HepG2 (cell line): ENCODE measurements around the gene CHCHD3. TPM values are rescaled to one million over a fixed set of nuclear protein-coding genes. Genes with fewer than 3 reads are reported as not detected.

Experiments
- ATAC-seq: fragments of 200-7000 bp; cut with Tn5 transposase; 3 replicates; pipeline ENCODE4 v1.9.1; 2020; ENCODE audit warnings: mild to moderate bottlenecking, moderate library complexity
- BruUV-seq: library from RNA; stranded (reverse); fragments of 400-500 nt; replicated peaks from 2 replicates; lab custom pipeline; 2021; lab: Mats Ljungman, UMichigan
- CTCF ChIA-PET: fragments of 300-600 bp; formaldehyde crosslinking; extraction: SDS; loops from one replicate; lab custom pipeline; 2021; ENCODE audit warnings: low total read pairs, inconsistent platforms, low intra/inter-chr PET ratio; lab: Yijun Ruan, JAX
- POLR2A ChIA-PET: fragments of 350-600 bp; sonication (Branson Sonifier 250); formaldehyde crosslinking; loops from one replicate; lab custom pipeline; 2020; ENCODE audit warnings: antibody characterized with exemption, inconsistent platforms; lab: Yijun Ruan, JAX
- DNase-seq: peaks from one replicate; pipeline ENCODE4 v3.0.0-alpha.2; 2015; ENCODE audit warnings: low spot score
- FAIRE-seq: peaks from 3 replicates; lab custom pipeline; 2011; peaks lifted over from hg19 to GRCh38; lab: Jason Lieb, UNC
- H2AFZ ChIP-seq: one replicate; pipeline ENCODE4 v1.6.1; 2011; ENCODE audit warnings: low read length, inconsistent platforms
- H3K27ac ChIP-seq: fragments of 300-600 bp; 3 replicates; pipeline ENCODE4 v1.8.0; 2011; ENCODE audit warnings: mixed run types, mild to moderate bottlenecking, mixed read lengths, low read length, inconsistent platforms; ENCODE audit not compliant: insufficient read depth; ENCODE audit errors: extremely low read length
- H3K27me3 ChIP-seq, 2 experiments: fragments of 200-600 bp in 1 of 2; 2 replicates in 1 of 2; 3 replicates in 1 of 2; pipeline versions ENCODE4 v1.6.0 to v1.8.0; 2011; ENCODE audit warnings: low read length in 2 of 2, mild to moderate bottlenecking in 2 of 2, moderate library complexity in 2 of 2, inconsistent platforms in 1 of 2; ENCODE audit not compliant: insufficient read depth in 2 of 2, control insufficient read depth in 1 of 2
- H3K36me3 ChIP-seq, 2 experiments: fragments of 200-600 bp in 1 of 2; replicated peaks in 1 of 2; 2 replicates in 1 of 2; 3 replicates in 1 of 2; pipeline versions ENCODE4 v1.5.1 to v1.8.0; 2011; ENCODE audit warnings: low read length in 2 of 2, inconsistent platforms in 1 of 2; ENCODE audit not compliant: insufficient read depth in 2 of 2, control insufficient read depth in 1 of 2
- H3K4me1 ChIP-seq: 2 replicates; pipeline ENCODE4 v1.5.1; 2012; ENCODE audit warnings: low read length, inconsistent platforms; ENCODE audit not compliant: insufficient read depth
- H3K4me2 ChIP-seq: 2 replicates; pipeline ENCODE4 v1.6.0; 2011; ENCODE audit warnings: low read depth, low read length, inconsistent platforms
- H3K4me3 ChIP-seq, 3 experiments: fragments of 200-600 bp in 1 of 3; sonication (generic), shearing (Covaris generic) in 1 of 3; replicated peaks in 1 of 3; 2 replicates each; pipeline ENCODE4 v1.5.1; 2011 to 2016; ENCODE audit warnings: low read length in 3 of 3, inconsistent platforms in 2 of 3, low read depth in 2 of 3, mild to moderate bottlenecking in 2 of 3, control low read depth in 1 of 3, mixed read lengths in 1 of 3; ENCODE audit not compliant: insufficient read depth in 1 of 3
- H3K79me2 ChIP-seq: one replicate; pipeline ENCODE4 v1.6.1; 2011; ENCODE audit warnings: low read length, inconsistent platforms; ENCODE audit not compliant: insufficient read depth
- H3K9ac ChIP-seq: 2 replicates; pipeline ENCODE4 v1.6.0; 2011; ENCODE audit warnings: mild to moderate bottlenecking, low read depth, low read length, inconsistent platforms; ENCODE audit not compliant: insufficient read depth
- H3K9me3 ChIP-seq: 2 replicates; pipeline ENCODE4 v1.5.1; 2012; ENCODE audit warnings: mild to moderate bottlenecking, low read length
- H4K20me1 ChIP-seq: 2 replicates; pipeline ENCODE4 v1.6.0; 2011; ENCODE audit warnings: inconsistent platforms, mild to moderate bottlenecking, low read length, moderate library complexity; ENCODE audit not compliant: insufficient read depth
- CBX5 ChIP-seq: sonication (generic); formaldehyde crosslinking; IDR thresholded peaks from 2 replicates; pipeline ENCODE4 v1.4.0; 2020; ENCODE audit warnings: missing genetic modification reagents, borderline replicate concordance
- EP300 ChIP-seq, 3 experiments: sonication (generic) in 1 of 3; formaldehyde crosslinking in 1 of 3; IDR thresholded peaks; 2 replicates each; pipeline versions ENCODE4 v1.5.1 to v1.6.1; 2011 to 2020; ENCODE audit warnings: low read depth in 2 of 3, low read length in 2 of 3, borderline replicate concordance in 1 of 3, improper control_type of control experiment in 1 of 3, mild to moderate bottlenecking in 1 of 3, missing genetic modification reagents in 1 of 3, moderate library complexity in 1 of 3
- GATAD1 ChIP-seq: IDR thresholded peaks from 2 replicates; pipeline ENCODE4 v1.6.1; 2016; ENCODE audit warnings: missing genetic modification reagents, missing compliant biosample characterization
- POGZ ChIP-seq: sonication (generic); formaldehyde crosslinking; IDR thresholded peaks from 2 replicates; pipeline ENCODE4 v1.4.0; 2020; ENCODE audit warnings: mild to moderate bottlenecking, missing genetic modification reagents
- SP2 ChIP-seq: sonication (generic); formaldehyde crosslinking; IDR thresholded peaks from 2 replicates; pipeline ENCODE4 v1.5.1; 2020; ENCODE audit warnings: mild to moderate bottlenecking, missing genetic modification reagents
- ZBTB42 ChIP-seq: sonication (generic); formaldehyde crosslinking; IDR thresholded peaks from 2 replicates; pipeline ENCODE4 v1.5.0; 2020; ENCODE audit warnings: mild to moderate bottlenecking, missing genetic modification reagents
- ZFP82 ChIP-seq: sonication (generic); formaldehyde crosslinking; IDR thresholded peaks from 2 replicates; pipeline ENCODE4 v1.5.1; 2020; ENCODE audit warnings: mild to moderate bottlenecking, missing genetic modification reagents, borderline replicate concordance
- ZNF20 ChIP-seq: sonication (generic); formaldehyde crosslinking; IDR thresholded peaks from 2 replicates; pipeline ENCODE4 v1.4.0; 2020; ENCODE audit warnings: mild to moderate bottlenecking, moderate library complexity, missing genetic modification reagents
- ZNF235 ChIP-seq: sonication (generic); formaldehyde crosslinking; IDR thresholded peaks from 2 replicates; pipeline ENCODE4 v1.8.1; 2023; ENCODE audit warnings: mild to moderate bottlenecking, missing genetic modification reagents, borderline replicate concordance
- WGBS: methylation state at CpG from one replicate; pipeline ENCODE4 v1.1.6; 2017; ENCODE audit warnings: low lambda C conversion rate; 5-methylcytosine and 5-hydroxymethylcytosine counted together
- in situ Hi-C: cut with HindIII; loops from 2 replicates; pipeline ENCODE4 v1.10.0; 2017; ENCODE audit warnings: low pct_unique_long_range_greater_than_20kb; ENCODE audit not compliant: extremely low pct_ligation_motif_present
- intact Hi-C: fragments of 100-400 bp; cut with micrococcal nuclease; formaldehyde crosslinking; loops from one replicate; pipeline ENCODE4 v1.10.0; 2022; ENCODE audit not compliant: unreplicated experiment
- polyA plus RNA-seq, 8 experiments: library from polyadenylated mRNA; depleted of rRNA in 3 of 8; stranded (reverse) in 7 of 8; unstranded in 1 of 8; fragments of >200 nt; fragmentation: Illumina TruSeq in 4 of 8; extraction: Trizol in 4 of 8; gene quantifications; 2 replicates each; pipeline versions ENCODE4 v1.2.1 to v1.2.3, GENCODE V29; 2011 to 2016; ENCODE audit warnings: low read depth in 4 of 8, missing spikeins in 1 of 8, mixed read lengths in 1 of 8; ENCODE audit not compliant: insufficient read depth in 1 of 8
- total RNA-seq, 5 experiments: library from RNA; depleted of rRNA; stranded (reverse); fragments of >200 nt; fragmentation: Illumina TruSeq; extraction: Trizol; gene quantifications; 2 replicates each; pipeline ENCODE4 v1.2.3, GENCODE V29; 2016; ENCODE audit warnings: low read depth in 1 of 5
- TF ChIP-seq, protein P1 (sequence below): sonication (generic); formaldehyde crosslinking; IDR thresholded peaks from 2 replicates; pipeline ENCODE4 v1.8.0; 2022; ENCODE audit warnings: low read depth, missing genetic modification reagents
- TF ChIP-seq, protein P2 (sequence below): sonication (generic); formaldehyde crosslinking; IDR thresholded peaks from 2 replicates; pipeline ENCODE4 v1.4.0; 2020; ENCODE audit warnings: mild to moderate bottlenecking, missing genetic modification reagents
- TF ChIP-seq, protein P3 (sequence below): fragments of 450-650 bp; IDR thresholded peaks from 2 replicates; pipeline ENCODE4 v1.6.1; 2017; ENCODE audit warnings: mild to moderate bottlenecking
- TF ChIP-seq, protein P4 (sequence below): sonication (generic); formaldehyde crosslinking; IDR thresholded peaks from 2 replicates; pipeline ENCODE4 v1.5.0; 2020; ENCODE audit warnings: missing genetic modification reagents
- TF ChIP-seq, protein P5 (sequence below): sonication (generic); formaldehyde crosslinking; conservative IDR thresholded peaks from 2 replicates; pipeline ENCODE4 v1.4.0; 2020; ENCODE audit warnings: missing genetic modification reagents

Gene CHCHD3
- total and polyA plus RNA-seq, 2 of the 13 experiments (the other 11 are each of a cell fraction or from before 2014, with no cell fraction given) = 32.7 to 86.8 TPM

DNA sequence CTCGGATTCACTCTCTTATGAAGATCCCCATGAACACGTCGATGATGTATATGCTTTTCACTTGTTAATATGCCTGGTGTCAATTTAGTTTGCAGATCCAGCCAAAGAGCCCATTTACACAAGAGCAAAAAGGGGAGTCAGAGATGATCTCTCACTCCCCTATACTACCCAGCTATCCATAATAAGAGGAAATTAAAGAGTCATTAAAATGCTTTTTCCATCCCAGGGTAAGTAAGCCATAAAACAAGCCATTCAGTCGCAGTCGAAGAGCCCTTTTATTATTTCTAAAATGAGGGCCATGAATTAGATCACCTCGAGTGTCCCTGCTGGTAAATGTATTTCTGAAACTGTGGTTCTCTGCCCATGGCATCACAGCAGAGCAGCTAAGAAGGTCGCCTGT lies 41.2 kb downstream of the CHCHD3 start (continued):
- TF ChIP-seq, protein P1, sequence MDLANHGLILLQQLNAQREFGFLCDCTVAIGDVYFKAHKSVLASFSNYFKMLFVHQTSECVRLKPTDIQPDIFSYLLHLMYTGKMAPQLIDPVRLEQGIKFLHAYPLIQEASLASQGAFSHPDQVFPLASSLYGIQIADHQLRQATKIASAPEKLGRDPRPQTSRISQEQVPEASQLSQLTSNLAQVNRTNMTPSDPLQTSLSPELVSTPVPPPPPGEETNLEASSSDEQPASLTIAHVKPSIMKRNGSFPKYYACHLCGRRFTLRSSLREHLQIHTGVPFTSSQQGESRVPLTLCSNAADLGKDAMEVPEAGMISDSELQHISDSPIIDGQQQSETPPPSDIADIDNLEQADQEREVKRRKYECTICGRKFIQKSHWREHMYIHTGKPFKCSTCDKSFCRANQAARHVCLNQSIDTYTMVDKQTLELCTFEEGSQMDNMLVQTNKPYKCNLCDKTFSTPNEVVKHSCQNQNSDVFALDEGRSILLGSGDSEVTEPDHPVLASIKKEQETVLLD (CRISPR knock-in tag) = no peak
- no peak for TF ChIP-seq ZNF20
- TF ChIP-seq, all 625 proteins: peak for 0

DNA sequence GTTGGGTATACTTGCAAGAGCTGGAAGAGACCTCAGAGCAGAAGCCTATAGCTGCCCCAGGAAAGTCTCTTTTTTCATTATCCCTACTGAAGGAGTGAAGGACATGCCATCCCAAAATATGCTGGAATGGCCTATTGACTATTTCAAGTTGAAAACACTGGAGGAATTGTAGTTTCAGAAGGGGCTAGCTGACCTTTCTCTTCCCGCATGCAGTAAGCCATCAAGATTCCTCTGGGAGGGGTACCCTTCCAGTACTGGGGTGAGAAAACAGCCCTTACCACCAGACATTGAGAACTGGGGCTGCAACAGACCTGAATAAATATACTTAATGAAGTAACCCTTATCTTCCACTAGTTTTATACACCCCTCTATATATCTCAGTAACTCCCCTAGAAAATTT lies 41.7 kb downstream of the CHCHD3 start:
- Histone ChIP-seq H3K27me3 (no peaks in the 10 kb centered on the region), H2AFZ (no peak overlapping the region), H3K9me3 (no peaks in the 10 kb centered on the region), H4K20me1 (no peaks in the 10 kb centered on the region; the same call in 1 of the 2 replicates), H3K4me2 (no peak overlapping the region), H3K9ac (no peak overlapping the region), H3K79me2 (no peaks in the 10 kb centered on the region), H3K4me1 (no peaks in the 10 kb centered on the region), H3K4me3 (no peak overlapping the region), H3K27ac (no peak overlapping the region), H3K36me3 (no peaks in the 10 kb centered on the region)
- CTCF ChIA-PET = no interaction called here
- BruUV-seq = no TSS peak
- POLR2A ChIA-PET = no interaction called here
- WGBS = 100% methylated on average over 1 of the region's 1 CpG
- intact Hi-C loops (no loop called here), in situ Hi-C loops (no loop called here)
- DNase-seq = no peak
- no peak for ATAC-seq
- no peak for FAIRE-seq
- TF ChIP-seq, protein P2, sequence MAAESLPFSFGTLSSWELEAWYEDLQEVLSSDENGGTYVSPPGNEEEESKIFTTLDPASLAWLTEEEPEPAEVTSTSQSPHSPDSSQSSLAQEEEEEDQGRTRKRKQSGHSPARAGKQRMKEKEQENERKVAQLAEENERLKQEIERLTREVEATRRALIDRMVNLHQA (CRISPR knock-in tag) = no peak
- TF ChIP-seq ZFP82 (CRISPR knock-in tag) = no peak
- TF ChIP-seq, protein P3, sequence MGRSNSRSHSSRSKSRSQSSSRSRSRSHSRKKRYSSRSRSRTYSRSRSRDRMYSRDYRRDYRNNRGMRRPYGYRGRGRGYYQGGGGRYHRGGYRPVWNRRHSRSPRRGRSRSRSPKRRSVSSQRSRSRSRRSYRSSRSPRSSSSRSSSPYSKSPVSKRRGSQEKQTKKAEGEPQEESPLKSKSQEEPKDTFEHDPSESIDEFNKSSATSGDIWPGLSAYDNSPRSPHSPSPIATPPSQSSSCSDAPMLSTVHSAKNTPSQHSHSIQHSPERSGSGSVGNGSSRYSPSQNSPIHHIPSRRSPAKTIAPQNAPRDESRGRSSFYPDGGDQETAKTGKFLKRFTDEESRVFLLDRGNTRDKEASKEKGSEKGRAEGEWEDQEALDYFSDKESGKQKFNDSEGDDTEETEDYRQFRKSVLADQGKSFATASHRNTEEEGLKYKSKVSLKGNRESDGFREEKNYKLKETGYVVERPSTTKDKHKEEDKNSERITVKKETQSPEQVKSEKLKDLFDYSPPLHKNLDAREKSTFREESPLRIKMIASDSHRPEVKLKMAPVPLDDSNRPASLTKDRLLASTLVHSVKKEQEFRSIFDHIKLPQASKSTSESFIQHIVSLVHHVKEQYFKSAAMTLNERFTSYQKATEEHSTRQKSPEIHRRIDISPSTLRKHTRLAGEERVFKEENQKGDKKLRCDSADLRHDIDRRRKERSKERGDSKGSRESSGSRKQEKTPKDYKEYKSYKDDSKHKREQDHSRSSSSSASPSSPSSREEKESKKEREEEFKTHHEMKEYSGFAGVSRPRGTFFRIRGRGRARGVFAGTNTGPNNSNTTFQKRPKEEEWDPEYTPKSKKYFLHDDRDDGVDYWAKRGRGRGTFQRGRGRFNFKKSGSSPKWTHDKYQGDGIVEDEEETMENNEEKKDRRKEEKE = no peak
- TF ChIP-seq ZBTB42 (CRISPR knock-in tag) = no peak
- TF ChIP-seq GATAD1 = no peak
- no peak for TF ChIP-seq EP300 (IDR thresholded peaks at IDR 0.05; ENCODE audit: low read depth in 2 of 2, low read length in 2 of 2)
- TF ChIP-seq EP300 (CRISPR knock-in tag; IDR thresholded peaks at IDR 0.05; ENCODE audit: borderline replicate concordance) = no peak
- TF ChIP-seq, protein P4, sequence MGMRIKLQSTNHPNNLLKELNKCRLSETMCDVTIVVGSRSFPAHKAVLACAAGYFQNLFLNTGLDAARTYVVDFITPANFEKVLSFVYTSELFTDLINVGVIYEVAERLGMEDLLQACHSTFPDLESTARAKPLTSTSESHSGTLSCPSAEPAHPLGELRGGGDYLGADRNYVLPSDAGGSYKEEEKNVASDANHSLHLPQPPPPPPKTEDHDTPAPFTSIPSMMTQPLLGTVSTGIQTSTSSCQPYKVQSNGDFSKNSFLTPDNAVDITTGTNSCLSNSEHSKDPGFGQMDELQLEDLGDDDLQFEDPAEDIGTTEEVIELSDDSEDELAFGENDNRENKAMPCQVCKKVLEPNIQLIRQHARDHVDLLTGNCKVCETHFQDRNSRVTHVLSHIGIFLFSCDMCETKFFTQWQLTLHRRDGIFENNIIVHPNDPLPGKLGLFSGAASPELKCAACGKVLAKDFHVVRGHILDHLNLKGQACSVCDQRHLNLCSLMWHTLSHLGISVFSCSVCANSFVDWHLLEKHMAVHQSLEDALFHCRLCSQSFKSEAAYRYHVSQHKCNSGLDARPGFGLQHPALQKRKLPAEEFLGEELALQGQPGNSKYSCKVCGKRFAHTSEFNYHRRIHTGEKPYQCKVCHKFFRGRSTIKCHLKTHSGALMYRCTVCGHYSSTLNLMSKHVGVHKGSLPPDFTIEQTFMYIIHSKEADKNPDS (CRISPR knock-in tag) = no peak
- TF ChIP-seq, protein P5, sequence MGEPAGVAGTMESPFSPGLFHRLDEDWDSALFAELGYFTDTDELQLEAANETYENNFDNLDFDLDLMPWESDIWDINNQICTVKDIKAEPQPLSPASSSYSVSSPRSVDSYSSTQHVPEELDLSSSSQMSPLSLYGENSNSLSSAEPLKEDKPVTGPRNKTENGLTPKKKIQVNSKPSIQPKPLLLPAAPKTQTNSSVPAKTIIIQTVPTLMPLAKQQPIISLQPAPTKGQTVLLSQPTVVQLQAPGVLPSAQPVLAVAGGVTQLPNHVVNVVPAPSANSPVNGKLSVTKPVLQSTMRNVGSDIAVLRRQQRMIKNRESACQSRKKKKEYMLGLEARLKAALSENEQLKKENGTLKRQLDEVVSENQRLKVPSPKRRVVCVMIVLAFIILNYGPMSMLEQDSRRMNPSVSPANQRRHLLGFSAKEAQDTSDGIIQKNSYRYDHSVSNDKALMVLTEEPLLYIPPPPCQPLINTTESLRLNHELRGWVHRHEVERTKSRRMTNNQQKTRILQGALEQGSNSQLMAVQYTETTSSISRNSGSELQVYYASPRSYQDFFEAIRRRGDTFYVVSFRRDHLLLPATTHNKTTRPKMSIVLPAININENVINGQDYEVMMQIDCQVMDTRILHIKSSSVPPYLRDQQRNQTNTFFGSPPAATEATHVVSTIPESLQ = no peak
- TF ChIP-seq ZNF235 (CRISPR knock-in tag) = no peak
- TF ChIP-seq SP2 (CRISPR knock-in tag) = no peak
- no peak for TF ChIP-seq POGZ
- no peak for TF ChIP-seq CBX5 (CRISPR knock-in tag)
